ENCODE data around the gene FOSB. TPM values are rescaled to one million over a fixed set of nuclear protein-coding genes. Genes with fewer than 3 reads are reported as not detected.

Gene FOSB
- polyA plus RNA-seq, 2 of the 4 experiments (the other 2 are of a cell fraction): 0.57 to 48.8 TPM

DNA sequence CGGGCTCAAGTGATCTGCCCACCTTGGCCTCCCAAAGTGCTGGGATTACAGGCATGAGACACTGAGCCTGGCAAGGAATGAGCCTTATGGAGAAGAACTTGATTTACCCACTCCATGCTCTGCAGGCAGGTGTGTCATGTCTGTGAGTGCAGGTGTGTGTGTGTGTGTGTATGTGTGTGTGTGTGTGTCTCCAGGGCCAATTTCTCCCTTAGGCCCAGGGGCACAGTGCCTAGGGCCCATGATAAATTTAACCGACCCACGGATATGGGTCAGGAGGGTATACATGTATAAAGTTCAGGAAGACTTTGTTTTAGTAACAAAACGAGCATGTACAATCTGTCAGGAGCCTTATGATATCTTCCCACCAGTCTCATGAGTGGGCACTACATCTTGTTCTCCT, 4.6 kb upstream of the FOSB start (continued):
- no peak for TF ChIP-seq ELK1 (IDR thresholded peaks at IDR 0.05; ENCODE audit: low read depth, low read length)

GRCh38 chr19:45464274-45464673, 3.5 kb upstream of the FOSB start:
- Histone ChIP-seq H3K4me2 (no peak overlapping the region), H3K9me3 (no peaks in the 10 kb centered on the region), H3K4me1 (peaks cover 20% of the 10 kb centered on the region), H3K4me3 (no peak overlapping the region), H3K27ac (no peak overlapping the region)
- ATAC-seq: no peak
- 75% methylated on average over 2 of the region's 2 CpGs for WGBS (ENCODE audit: missing lambda C conversion rate)
- TF ChIP-seq HDAC2 (IDR thresholded peaks at IDR 0.05) (no peak), POLR2A (IDR thresholded peaks at IDR 0.05; ENCODE audit: low read length) (no peak), CEBPB (IDR thresholded peaks at IDR 0.05) (peak in 1 of 2 experiments; percentile 21; a peak in 1 of 4 replicates), JUNB (IDR thresholded peaks at IDR 0.05) (no peak), KDM1A (IDR thresholded peaks at IDR 0.05; ENCODE audit: low read depth) (peak; percentile 49; the same call in 1 of the 2 replicates), ZFP36 (IDR thresholded peaks at IDR 0.05; ENCODE audit: borderline replicate concordance, partially characterized antibody) (peak; percentile 81), RCOR1 (IDR thresholded peaks at IDR 0.05; ENCODE audit: low read depth, low read length) (no peak), RFX5 (IDR thresholded peaks at IDR 0.05) (no peak), HOXB5 (CRISPR knock-in tag; IDR thresholded peaks at IDR 0.05) (no peak)
- ChIA-PET CTCF (interaction anchor here (1.1 to 33.4 kb wide), 4 partner anchors 9 to 27 kb away, joined by 3 to 1883 read pairs (median 132); partner anchors contain the start of gene ERCC1), POLR2A (no interaction called here)
- DNase-seq (ENCODE audit: low read depth in 1 of 2, low spot score in 1 of 2): no peak
- no peak for FAIRE-seq

GRCh38 chr19:45464852-45465441, 2.8 kb upstream of the FOSB start:
- DNase-seq (ENCODE audit: low read depth in 1 of 2, low spot score in 1 of 2): peak in 1 of 2 experiments; percentile 58
- POLR2A ChIA-PET: no interaction called here
- TF ChIP-seq CHD4 (IDR thresholded peaks at IDR 0.05; ENCODE audit: borderline replicate concordance): no peak
- no peak for TF ChIP-seq SMC3 (IDR thresholded peaks at IDR 0.05)
- TF ChIP-seq NR3C1 (IDR thresholded peaks at IDR 0.05): no peak
- TF ChIP-seq ATOH8 (CRISPR knock-in tag; IDR thresholded peaks at IDR 0.05; ENCODE audit: low read depth): no peak
- TF ChIP-seq HOXA7 (CRISPR knock-in tag; IDR thresholded peaks at IDR 0.05): no peak
- TF ChIP-seq FOXS1 (CRISPR knock-in tag; IDR thresholded peaks at IDR 0.05): no peak
- no peak for TF ChIP-seq HEYL (CRISPR knock-in tag; IDR thresholded peaks at IDR 0.05)
- no peak for TF ChIP-seq HDAC2 (IDR thresholded peaks at IDR 0.05)
- no peak for TF ChIP-seq RAD21 (conservative IDR thresholded peaks at IDR 0.05 in 1 of 2, IDR thresholded peaks at IDR 0.05 in 1 of 2)
- TF ChIP-seq CBX8 (IDR thresholded peaks at IDR 0.05): no peak
- no peak for TF ChIP-seq ZFP36 (IDR thresholded peaks at IDR 0.05; ENCODE audit: borderline replicate concordance, partially characterized antibody)
- TF ChIP-seq NFE2L2 (conservative IDR thresholded peaks at IDR 0.05; ENCODE audit: low read length): no peak
- no peak for TF ChIP-seq EP300 (IDR thresholded peaks at IDR 0.05)
- TF ChIP-seq KDM5A (IDR thresholded peaks at IDR 0.05): no peak
- Histone ChIP-seq H3K9me3 (no peaks in the 10 kb centered on the region), H3K4me2 (no peak overlapping the region), H3K4me1 (peaks cover 19% of the 10 kb centered on the region), H3K27ac (no peak overlapping the region), H3K4me3 (no peak overlapping the region)
- CTCF ChIA-PET: interaction anchor here (1.1 to 33.4 kb wide), 4 partner anchors 9 to 28 kb away, joined by 3 to 1883 read pairs (median 132); partner anchors contain the start of gene ERCC1
- no peak for ATAC-seq
- 67% methylated on average over 8 of the region's 8 CpGs for WGBS (ENCODE audit: missing lambda C conversion rate)
- FAIRE-seq: no peak

GRCh38 chr19:45467115-45467455, 711 bp upstream of the FOSB start:
- peak overlapping the region; percentile 58 for H3K4me3 ChIP-seq
- peak overlapping the region in 1 of 2 experiments; percentile 60; a peak in 3 of 6 replicates for H3K27ac ChIP-seq
- DNase-seq (ENCODE audit: low read depth in 1 of 2, low spot score in 1 of 2) (no peak), ATAC-seq (no peak), FAIRE-seq (no peak)
- 1% methylated on average over 11 of the region's 11 CpGs for WGBS (ENCODE audit: missing lambda C conversion rate)
- H3K4me2 ChIP-seq: peak overlapping the region; percentile 96
- ChIA-PET CTCF (interaction anchor here (1.0 to 33.4 kb wide), 8 partner anchors 11 to 63 kb away, joined by 3 to 1883 read pairs (median 16); partner anchors contain the start of genes ERCC1, PPP1R13L and RTN2), POLR2A (interaction anchor here (0.5 to 3.5 kb wide), 9 partner anchors 11 to 1710 kb away, joined by 3 to 40 read pairs (median 9); partner anchors contain the start of genes ERCC1 and PPM1N)
- H3K4me1 ChIP-seq: peaks cover 24% of the 10 kb centered on the region
- no peaks in the 10 kb centered on the region for H3K9me3 ChIP-seq
- TF ChIP-seq CHD4 (IDR thresholded peaks at IDR 0.05; ENCODE audit: borderline replicate concordance) (peak; percentile 54; the same call in 1 of the 2 replicates), BHLHE40 (IDR thresholded peaks at IDR 0.05; ENCODE audit: low read depth, low read length) (no peak), MAX (IDR thresholded peaks at IDR 0.05) (no peak), PHF8 (IDR thresholded peaks at IDR 0.05; ENCODE audit: borderline replicate concordance, low read depth) (no peak), MAZ (IDR thresholded peaks at IDR 0.05; ENCODE audit: borderline replicate concordance, low read depth, low read length) (no peak), EHF (CRISPR knock-in tag; IDR thresholded peaks at IDR 0.05) (no peak), ATOH8 (CRISPR knock-in tag; IDR thresholded peaks at IDR 0.05; ENCODE audit: low read depth) (0 out of 2 replicates have a peak, but pooled peaks have one; percentile 28), HDAC2 (IDR thresholded peaks at IDR 0.05) (no peak)
- TF ChIP-seq, protein P1, sequence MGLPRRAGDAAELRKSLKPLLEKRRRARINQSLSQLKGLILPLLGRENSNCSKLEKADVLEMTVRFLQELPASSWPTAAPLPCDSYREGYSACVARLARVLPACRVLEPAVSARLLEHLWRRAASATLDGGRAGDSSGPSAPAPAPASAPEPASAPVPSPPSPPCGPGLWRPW (IDR thresholded peaks at IDR 0.05): no peak
